Mesenchymal stem cell (in vitro differentiated cells and primary cell): ENCODE data around the gene TGM4.
A peak's percentile ranks its signal among the peaks of the same experiment; 100 is the strongest.

Experiments
- DNase-seq: peaks from one replicate; pipeline ENCODE4 v3.0.0-alpha.2; 2013
- H2AFZ ChIP-seq: one replicate; pipeline ENCODE4 v1.6.1; 2013; ENCODE audit warnings: low read depth, mild to moderate bottlenecking, control low read depth, inconsistent platforms, low read length, moderate library complexity
- H2AK5ac ChIP-seq: 2 replicates; pipeline ENCODE4 v1.6.1; 2013; ENCODE audit warnings: low read length, moderate library complexity, mild to moderate bottlenecking, inconsistent platforms; ENCODE audit not compliant: severe bottlenecking
- H2BK120ac ChIP-seq: one replicate; pipeline ENCODE4 v1.6.1; 2013; ENCODE audit warnings: low read depth, mild to moderate bottlenecking, inconsistent platforms, low read length, moderate library complexity
- H2BK12ac ChIP-seq, 2 experiments: one replicate each; pipeline ENCODE4 v1.6.1; 2013; ENCODE audit warnings: inconsistent platforms in 2 of 2, low read length in 2 of 2, mild to moderate bottlenecking in 2 of 2, moderate library complexity in 2 of 2, control low read depth in 1 of 2
- H2BK15ac ChIP-seq: one replicate; pipeline ENCODE4 v1.6.1; 2013; ENCODE audit warnings: mild to moderate bottlenecking, low read depth, inconsistent platforms; ENCODE audit not compliant: poor library complexity, severe bottlenecking
- H2BK5ac ChIP-seq: 2 replicates; pipeline ENCODE4 v1.6.1; 2013; ENCODE audit warnings: low read depth, mild to moderate bottlenecking, low read length, control low read depth, inconsistent platforms; ENCODE audit not compliant: poor library complexity, severe bottlenecking
- H3K14ac ChIP-seq, 2 experiments: one replicate each; pipeline ENCODE4 v1.6.1; 2013; ENCODE audit warnings: inconsistent platforms in 2 of 2, low read length in 2 of 2, control low read depth in 1 of 2, mild to moderate bottlenecking in 1 of 2, moderate library complexity in 1 of 2
- H3K18ac ChIP-seq, 2 experiments: one replicate each; pipeline ENCODE4 v1.6.1; 2013; ENCODE audit warnings: inconsistent platforms in 2 of 2, low read length in 2 of 2, control low read depth in 1 of 2, low read depth in 1 of 2, mild to moderate bottlenecking in 1 of 2
- H3K23ac ChIP-seq, 2 experiments: one replicate each; pipeline ENCODE4 v1.6.1; 2013; ENCODE audit warnings: inconsistent platforms in 2 of 2, low read length in 2 of 2, mild to moderate bottlenecking in 2 of 2, moderate library complexity in 2 of 2, control low read depth in 1 of 2
- H3K27ac ChIP-seq: 2 replicates; pipeline ENCODE4 v1.5.1; 2013; ENCODE audit warnings: mild to moderate bottlenecking, moderate library complexity, low read length, control low read depth, inconsistent platforms; ENCODE audit not compliant: poor library complexity, severe bottlenecking
- H3K27me3 ChIP-seq, 2 experiments: 2 replicates each; pipeline versions ENCODE4 v1.6.1 to v1.7.0; 2013; ENCODE audit warnings: low read length in 2 of 2, mild to moderate bottlenecking in 2 of 2, moderate library complexity in 2 of 2, control low read depth in 1 of 2, inconsistent platforms in 1 of 2; ENCODE audit not compliant: control insufficient read depth in 1 of 2, insufficient read depth in 1 of 2
- H3K36me3 ChIP-seq, 2 experiments: 2 replicates each; pipeline versions ENCODE4 v1.6.1 to v1.7.0; 2013; ENCODE audit warnings: low read length in 2 of 2, control low read depth in 1 of 2, inconsistent platforms in 1 of 2, low read depth in 1 of 2, mild to moderate bottlenecking in 1 of 2; ENCODE audit not compliant: insufficient read depth in 2 of 2, control insufficient read depth in 1 of 2
- H3K4ac ChIP-seq, 2 experiments: one replicate each; pipeline ENCODE4 v1.6.1; 2013; ENCODE audit warnings: inconsistent platforms in 2 of 2, low read length in 2 of 2, mild to moderate bottlenecking in 2 of 2, moderate library complexity in 2 of 2, control low read depth in 1 of 2, low read depth in 1 of 2
- H3K4me1 ChIP-seq: 2 replicates; pipeline ENCODE4 v1.6.1; 2013; ENCODE audit warnings: low read depth, low read length, control low read depth; ENCODE audit not compliant: control insufficient read depth, insufficient read depth
- H3K4me2 ChIP-seq: 2 replicates; pipeline ENCODE4 v1.6.1; 2013; ENCODE audit warnings: low read length, mild to moderate bottlenecking, inconsistent platforms; ENCODE audit not compliant: poor library complexity, severe bottlenecking
- H3K4me3 ChIP-seq, 2 experiments: 2 replicates each; pipeline versions ENCODE4 v1.5.1 to v1.7.0; 2013; ENCODE audit warnings: low read length in 2 of 2, mild to moderate bottlenecking in 2 of 2, control low read depth in 1 of 2, low read depth in 1 of 2; ENCODE audit not compliant: insufficient read depth in 1 of 2
- H3K79me1 ChIP-seq: replicated peaks from 2 replicates; pipeline ENCODE4 v1.6.1; 2013; ENCODE audit warnings: mild to moderate bottlenecking, control low read depth, low read length, inconsistent platforms; ENCODE audit not compliant: poor library complexity, severe bottlenecking
- H3K9ac ChIP-seq: 2 replicates; pipeline ENCODE4 v1.7.0; 2013; ENCODE audit warnings: mild to moderate bottlenecking, low read length, moderate library complexity
- H3K9me3 ChIP-seq: 2 replicates; pipeline ENCODE4 v1.7.0; 2013; ENCODE audit warnings: mild to moderate bottlenecking, low read length; ENCODE audit not compliant: control insufficient read depth
- H4K8ac ChIP-seq: one replicate; pipeline ENCODE4 v1.6.1; 2013; ENCODE audit warnings: inconsistent platforms, mild to moderate bottlenecking, low read length, moderate library complexity
- H4K91ac ChIP-seq: one replicate; pipeline ENCODE4 v1.6.1; 2013; ENCODE audit warnings: mild to moderate bottlenecking, low read length, inconsistent platforms
- WGBS: methylation state at CpG from one replicate; pipeline ENCODE4 v1.1.7; 2013; ENCODE audit warnings: mixed read lengths; 5-methylcytosine and 5-hydroxymethylcytosine counted together

TGM4 gene

GRCh38 chr3:44960387-44961026, 86.1 kb downstream of the TGM4 start:
- Histone ChIP-seq H3K79me1 (peaks cover 63% of the 10 kb centered on the region), H3K4ac (no peak overlapping the region), H3K4me1 (peaks cover 1% of the 10 kb centered on the region), H2BK15ac (no peak overlapping the region), H3K4me2 (no peak overlapping the region), H4K91ac (no peak overlapping the region), H2BK12ac (no peak overlapping the region), H2AFZ (no peak overlapping the region), H2BK120ac (no peak overlapping the region), H4K8ac (no peak overlapping the region), H3K4me3 (no peak overlapping the region), H3K9ac (peak overlapping the region; percentile 34), H3K23ac (no peak overlapping the region), H3K27me3 (no peaks in the 10 kb centered on the region), H3K18ac (no peak overlapping the region), H3K36me3 (peaks cover 19 to 21% of the 10 kb centered on the region in 2 experiments), H2BK5ac (no peak overlapping the region), H2AK5ac (no peak overlapping the region), H3K14ac (no peak overlapping the region), H3K9me3 (no peaks in the 10 kb centered on the region), H3K27ac (no peak overlapping the region)
- 95% methylated on average over 3 of the region's 3 CpGs for WGBS
- no peak for DNase-seq

- Histone ChIP-seq H3K27me3 (no peaks in the 10 kb centered on the region), H3K4me1 (no peaks in the 10 kb centered on the region), H2BK15ac (no peak overlapping the region), H2BK5ac (no peak overlapping the region), H2BK120ac (no peak overlapping the region), H3K9ac (no peak overlapping the region), H3K18ac (no peak overlapping the region), H3K4me3 (no peak overlapping the region), H3K4me2 (no peak overlapping the region), H3K4ac (no peak overlapping the region), H3K36me3 (peaks cover 17 to 19% of the 10 kb centered on the region in 2 experiments), H2AK5ac (no peak overlapping the region), H2AFZ (no peak overlapping the region), H3K27ac (no peak overlapping the region), H4K91ac (no peak overlapping the region), H3K79me1 (peaks cover 57% of the 10 kb centered on the region), H3K23ac (no peak overlapping the region), H3K9me3 (no peaks in the 10 kb centered on the region), H4K8ac (no peak overlapping the region), H3K14ac (no peak overlapping the region), H2BK12ac (no peak overlapping the region)
- 100% methylated on average over 2 of the region's 3 CpGs for WGBS
- no peak for DNase-seq
Observed at GRCh38 chr3:44961888-44962287, 87.5 kb downstream of the TGM4 start.

- Histone ChIP-seq H3K4me2 (no peak overlapping the region), H3K23ac (no peak overlapping the region), H2BK5ac (no peak overlapping the region), H2AK5ac (no peak overlapping the region), H3K9me3 (no peaks in the 10 kb centered on the region), H2BK120ac (no peak overlapping the region), H3K4ac (no peak overlapping the region), H2BK12ac (no peak overlapping the region), H3K18ac (no peak overlapping the region), H3K4me1 (no peaks in the 10 kb centered on the region), H2AFZ (no peak overlapping the region), H3K4me3 (no peak overlapping the region), H3K9ac (no peak overlapping the region), H2BK15ac (no peak overlapping the region), H3K14ac (no peak overlapping the region), H3K79me1 (peaks cover 54% of the 10 kb centered on the region), H3K27ac (no peak overlapping the region), H4K8ac (no peak overlapping the region), H3K27me3 (no peaks in the 10 kb centered on the region), H3K36me3 (peaks cover 14% of the 10 kb centered on the region in 2 experiments), H4K91ac (no peak overlapping the region)
- WGBS, result 80% methylated on average over 5 of the region's 6 CpGs
- peak; percentile 41 for DNase-seq
Observed at GRCh38 chr3:44962621-44963393, 88.4 kb downstream of the TGM4 start.

GRCh38 chr3:44963571-44964325, 89.3 kb downstream of the TGM4 start:
- WGBS, result 98% methylated on average over 2 of the region's 4 CpGs
- Histone ChIP-seq H3K4me1 (no peaks in the 10 kb centered on the region), H3K36me3 (peaks cover 5% of the 10 kb centered on the region in 2 experiments), H2AFZ (no peak overlapping the region), H2BK120ac (no peak overlapping the region), H3K9ac (no peak overlapping the region), H3K23ac (no peak overlapping the region), H2BK15ac (no peak overlapping the region), H3K18ac (no peak overlapping the region), H3K14ac (no peak overlapping the region), H3K27ac (no peak overlapping the region), H4K8ac (no peak overlapping the region), H2BK5ac (no peak overlapping the region), H3K79me1 (peaks cover 52% of the 10 kb centered on the region), H3K4me3 (no peak overlapping the region), H2BK12ac (no peak overlapping the region), H3K4ac (no peak overlapping the region), H3K4me2 (no peak overlapping the region), H4K91ac (no peak overlapping the region), H3K27me3 (no peaks in the 10 kb centered on the region), H2AK5ac (no peak overlapping the region), H3K9me3 (no peaks in the 10 kb centered on the region)
- DNase-seq, result no peak
